Type B pancreatic cell (in vitro differentiated cells): ENCODE measurements around the gene CMSS1. TPM values are rescaled to one million over a fixed set of nuclear protein-coding genes. Genes with fewer than 3 reads are reported as not detected.
"Not testable (repeated sequence)": the region's sequence is repeated elsewhere in the genome, so short reads cannot be mapped to it uniquely, and the experiment has no call there.

Experiments
- DNase-seq: peaks from one replicate; pipeline ENCODE4 v3.0.0; 2021; ENCODE audit warnings: mixed read lengths; ENCODE audit not compliant: unreplicated experiment; ENCODE audit errors: extremely low spot score
- H3K27ac Mint-ChIP-seq: 2 replicates; pipeline ENCODE4 v1.8.0; 2021; ENCODE audit warnings: mild to moderate bottlenecking, mixed read lengths
- H3K27me3 Mint-ChIP-seq: 2 replicates; pipeline ENCODE4 v1.8.0; 2021; ENCODE audit warnings: mixed read lengths
- H3K36me3 Mint-ChIP-seq: 2 replicates; pipeline ENCODE4 v1.8.0; 2021; ENCODE audit warnings: mixed read lengths
- H3K4me1 Mint-ChIP-seq: one replicate; pipeline ENCODE4 v1.8.0; 2021; ENCODE audit warnings: mixed read lengths; ENCODE audit not compliant: unreplicated experiment
- H3K4me3 Mint-ChIP-seq: 2 replicates; pipeline ENCODE4 v1.8.0; 2021; ENCODE audit warnings: mild to moderate bottlenecking, mixed read lengths
- H3K9me3 Mint-ChIP-seq: 2 replicates; pipeline ENCODE4 v1.8.0; 2021; ENCODE audit warnings: mixed read lengths
- total RNA-seq: library from RNA; stranded (reverse); gene quantifications from 2 replicates; pipeline ENCODE4 v1.2.1, GENCODE V29; 2021; ENCODE audit warnings: low replicate concordance
- TF ChIP-seq, protein P1 (sequence below): fragments of 200-600 bp; sonication (generic); conservative IDR thresholded peaks from 2 replicates; pipeline ENCODE4 v1.5.0; 2021; ENCODE audit warnings: antibody characterized with exemption, mild to moderate bottlenecking

CMSS1 gene
- total RNA-seq, 1 donor from 2014 or later, result 34.1 TPM

- no peak for DNase-seq
- Mint-ChIP-seq H3K4me1 (peaks cover 41% of the 10 kb centered on the region), H3K27ac (peak overlapping the region; percentile 42), H3K27me3 (no peaks in the 10 kb centered on the region), H3K4me3 (no peak overlapping the region), H3K9me3 (no peaks in the 10 kb centered on the region), H3K36me3 (no peaks in the 10 kb centered on the region)
- TF ChIP-seq, protein P1, sequence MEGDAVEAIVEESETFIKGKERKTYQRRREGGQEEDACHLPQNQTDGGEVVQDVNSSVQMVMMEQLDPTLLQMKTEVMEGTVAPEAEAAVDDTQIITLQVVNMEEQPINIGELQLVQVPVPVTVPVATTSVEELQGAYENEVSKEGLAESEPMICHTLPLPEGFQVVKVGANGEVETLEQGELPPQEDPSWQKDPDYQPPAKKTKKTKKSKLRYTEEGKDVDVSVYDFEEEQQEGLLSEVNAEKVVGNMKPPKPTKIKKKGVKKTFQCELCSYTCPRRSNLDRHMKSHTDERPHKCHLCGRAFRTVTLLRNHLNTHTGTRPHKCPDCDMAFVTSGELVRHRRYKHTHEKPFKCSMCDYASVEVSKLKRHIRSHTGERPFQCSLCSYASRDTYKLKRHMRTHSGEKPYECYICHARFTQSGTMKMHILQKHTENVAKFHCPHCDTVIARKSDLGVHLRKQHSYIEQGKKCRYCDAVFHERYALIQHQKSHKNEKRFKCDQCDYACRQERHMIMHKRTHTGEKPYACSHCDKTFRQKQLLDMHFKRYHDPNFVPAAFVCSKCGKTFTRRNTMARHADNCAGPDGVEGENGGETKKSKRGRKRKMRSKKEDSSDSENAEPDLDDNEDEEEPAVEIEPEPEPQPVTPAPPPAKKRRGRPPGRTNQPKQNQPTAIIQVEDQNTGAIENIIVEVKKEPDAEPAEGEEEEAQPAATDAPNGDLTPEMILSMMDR, result no peak
Observed at GRCh38 chr3:100045696-100046095, 228.0 kb downstream of the CMSS1 start.

GRCh38 chr3:100046986-100047385, 229.3 kb downstream of the CMSS1 start:
- DNase-seq, result no peak
- no peaks in the 10 kb centered on the region for H3K9me3 Mint-ChIP-seq
- TF ChIP-seq, protein P1, result no peak
- peaks cover 28% of the 10 kb centered on the region for H3K4me1 Mint-ChIP-seq
- no peak overlapping the region for H3K4me3 Mint-ChIP-seq
- H3K36me3 Mint-ChIP-seq, result no peaks in the 10 kb centered on the region
- peak overlapping the region; percentile 52 for H3K27ac Mint-ChIP-seq
- H3K27me3 Mint-ChIP-seq, result no peaks in the 10 kb centered on the region

GRCh38 chr3:100047455-100048141, 229.9 kb downstream of the CMSS1 start:
- Mint-ChIP-seq H3K9me3 (no peaks in the 10 kb centered on the region), H3K4me1 (peaks cover 27% of the 10 kb centered on the region), H3K36me3 (no peaks in the 10 kb centered on the region), H3K4me3 (peak overlapping the region; percentile 39), H3K27ac (peak overlapping the region; percentile 52), H3K27me3 (no peaks in the 10 kb centered on the region)
- TF ChIP-seq, protein P1, result no peak
- no peak for DNase-seq

DNA sequence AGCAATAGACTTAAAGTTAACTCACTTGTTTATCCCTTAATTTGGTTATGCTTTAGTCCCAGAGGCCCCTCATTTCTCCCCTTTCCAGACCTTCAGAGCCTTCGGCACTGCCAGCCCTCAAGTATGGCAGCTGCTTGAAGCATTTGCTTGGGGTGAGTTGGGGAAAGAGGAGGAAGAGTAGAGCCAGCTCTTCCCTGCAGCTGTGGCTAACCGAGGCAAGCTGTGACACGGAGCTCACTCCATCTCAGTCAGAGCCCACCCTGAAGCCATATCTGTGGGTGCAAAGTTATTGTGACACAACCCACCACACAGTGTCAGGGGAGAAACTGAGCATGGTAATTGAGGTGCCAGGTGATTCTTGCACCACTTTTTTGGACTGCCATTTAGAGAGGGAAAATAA, 230.6 kb downstream of the CMSS1 start:
- no peaks in the 10 kb centered on the region for H3K27me3 Mint-ChIP-seq
- no peaks in the 10 kb centered on the region for H3K9me3 Mint-ChIP-seq
- no peak for DNase-seq
- H3K36me3 Mint-ChIP-seq, result no peaks in the 10 kb centered on the region
- TF ChIP-seq, protein P1, result no peak
- no peak overlapping the region for H3K27ac Mint-ChIP-seq
- no peak overlapping the region for H3K4me3 Mint-ChIP-seq
- peaks cover 23% of the 10 kb centered on the region for H3K4me1 Mint-ChIP-seq

GRCh38 chr3:100051513-100051912, 233.9 kb downstream of the CMSS1 start:
- not testable (repeated sequence) for H3K27me3 Mint-ChIP-seq
- peaks cover 24% of the 10 kb centered on the region for H3K4me1 Mint-ChIP-seq

DNA sequence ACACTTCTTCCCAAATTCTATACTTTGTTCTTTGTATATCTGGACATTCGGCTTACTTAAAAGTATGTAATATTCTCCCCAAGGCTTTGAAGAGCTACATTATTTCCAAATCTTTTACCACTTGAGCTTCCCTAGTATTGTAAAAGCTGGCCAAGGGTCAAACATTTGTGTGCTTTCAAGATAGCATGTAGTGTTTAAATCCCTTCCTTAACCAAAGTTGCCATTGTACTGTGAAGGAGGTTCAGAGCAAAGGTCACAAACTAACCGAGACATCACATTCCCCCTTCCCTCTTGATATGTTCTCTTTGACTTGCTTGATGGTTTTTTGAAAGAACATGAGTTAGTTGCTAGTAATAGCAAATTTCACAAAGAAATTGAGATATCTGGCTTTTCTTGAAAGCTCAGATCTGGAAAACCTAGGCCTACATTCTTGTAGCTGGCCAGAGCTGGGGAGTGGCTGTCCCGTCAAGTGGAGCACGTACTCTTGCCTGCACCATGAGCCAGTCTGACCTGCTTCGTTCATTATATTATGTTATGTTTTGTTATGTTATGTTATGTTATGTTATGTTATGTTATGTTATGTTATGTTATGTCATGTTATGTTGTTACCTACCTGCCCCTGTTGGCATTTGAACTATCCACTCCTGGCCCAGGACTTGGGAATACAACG, 236.4 kb downstream of the CMSS1 start:
- peaks cover 15% of the 10 kb centered on the region for H3K4me1 Mint-ChIP-seq
- no peaks in the 10 kb centered on the region for H3K9me3 Mint-ChIP-seq
- peak overlapping the region; percentile 82 for H3K27ac Mint-ChIP-seq
- peaks cover 3% of the 10 kb centered on the region for H3K36me3 Mint-ChIP-seq
- H3K27me3 Mint-ChIP-seq, result no peaks in the 10 kb centered on the region
- no peak for DNase-seq
- TF ChIP-seq, protein P1, result no peak
- H3K4me3 Mint-ChIP-seq, result no peak overlapping the region

More at GRCh38 chr3:100051513-100051912, 233.9 kb downstream of the CMSS1 start:
- H3K9me3 Mint-ChIP-seq, DNase-seq, H3K4me3 Mint-ChIP-seq, H3K36me3 Mint-ChIP-seq, H3K27ac Mint-ChIP-seq: not testable (repeated sequence)
